ENCODE results near the gene COX11. TPM values are rescaled to one million over a fixed set of nuclear protein-coding genes. Genes with fewer than 3 reads are reported as not detected.

Gene COX11
- total RNA-seq, 3 donors from 2014 or later = 40.3 to 56.2 (median 55.9) TPM

DNA sequence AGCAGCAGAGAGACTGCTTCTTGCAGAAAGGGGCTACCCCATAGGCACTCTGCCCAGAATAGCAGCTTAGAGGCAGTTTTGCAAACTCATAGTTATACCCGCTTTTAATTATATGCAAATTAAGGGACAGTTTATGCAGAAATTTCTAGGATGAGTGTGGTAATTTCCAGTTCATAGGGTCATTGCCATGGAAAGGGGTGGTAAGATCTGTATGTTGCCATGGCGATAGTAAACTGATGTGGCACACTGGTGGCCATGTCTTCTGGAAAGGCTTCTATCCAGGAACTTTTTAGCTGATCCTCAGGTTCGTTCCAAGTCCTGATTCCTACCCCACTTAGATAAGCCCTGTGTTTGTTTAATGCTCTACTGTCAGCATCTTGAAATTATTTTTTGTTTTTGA lies 6.3 kb upstream of the COX11 start:
- Histone ChIP-seq H3K27ac (no peak overlapping the region), H3K36me3 (no peaks in the 10 kb centered on the region), H3K4me1 (no peaks in the 10 kb centered on the region), H3K9me3 (no peaks in the 10 kb centered on the region), H3K27me3 (no peaks in the 10 kb centered on the region), H3K4me3 (no peak overlapping the region)
- intact Hi-C loops (cut with DNase I; ENCODE audit: low total_unique reads) = no loop called here
- DNase-seq (ENCODE audit: low spot score in 2 of 2) = no peak
- TF ChIP-seq POLR2A (IDR thresholded peaks at IDR 0.05) (no peak), POLR2AphosphoS5 (IDR thresholded peaks at IDR 0.05) (no peak)
- TF ChIP-seq, protein P1, sequence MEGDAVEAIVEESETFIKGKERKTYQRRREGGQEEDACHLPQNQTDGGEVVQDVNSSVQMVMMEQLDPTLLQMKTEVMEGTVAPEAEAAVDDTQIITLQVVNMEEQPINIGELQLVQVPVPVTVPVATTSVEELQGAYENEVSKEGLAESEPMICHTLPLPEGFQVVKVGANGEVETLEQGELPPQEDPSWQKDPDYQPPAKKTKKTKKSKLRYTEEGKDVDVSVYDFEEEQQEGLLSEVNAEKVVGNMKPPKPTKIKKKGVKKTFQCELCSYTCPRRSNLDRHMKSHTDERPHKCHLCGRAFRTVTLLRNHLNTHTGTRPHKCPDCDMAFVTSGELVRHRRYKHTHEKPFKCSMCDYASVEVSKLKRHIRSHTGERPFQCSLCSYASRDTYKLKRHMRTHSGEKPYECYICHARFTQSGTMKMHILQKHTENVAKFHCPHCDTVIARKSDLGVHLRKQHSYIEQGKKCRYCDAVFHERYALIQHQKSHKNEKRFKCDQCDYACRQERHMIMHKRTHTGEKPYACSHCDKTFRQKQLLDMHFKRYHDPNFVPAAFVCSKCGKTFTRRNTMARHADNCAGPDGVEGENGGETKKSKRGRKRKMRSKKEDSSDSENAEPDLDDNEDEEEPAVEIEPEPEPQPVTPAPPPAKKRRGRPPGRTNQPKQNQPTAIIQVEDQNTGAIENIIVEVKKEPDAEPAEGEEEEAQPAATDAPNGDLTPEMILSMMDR (IDR thresholded peaks at IDR 0.05) = no peak

DNA sequence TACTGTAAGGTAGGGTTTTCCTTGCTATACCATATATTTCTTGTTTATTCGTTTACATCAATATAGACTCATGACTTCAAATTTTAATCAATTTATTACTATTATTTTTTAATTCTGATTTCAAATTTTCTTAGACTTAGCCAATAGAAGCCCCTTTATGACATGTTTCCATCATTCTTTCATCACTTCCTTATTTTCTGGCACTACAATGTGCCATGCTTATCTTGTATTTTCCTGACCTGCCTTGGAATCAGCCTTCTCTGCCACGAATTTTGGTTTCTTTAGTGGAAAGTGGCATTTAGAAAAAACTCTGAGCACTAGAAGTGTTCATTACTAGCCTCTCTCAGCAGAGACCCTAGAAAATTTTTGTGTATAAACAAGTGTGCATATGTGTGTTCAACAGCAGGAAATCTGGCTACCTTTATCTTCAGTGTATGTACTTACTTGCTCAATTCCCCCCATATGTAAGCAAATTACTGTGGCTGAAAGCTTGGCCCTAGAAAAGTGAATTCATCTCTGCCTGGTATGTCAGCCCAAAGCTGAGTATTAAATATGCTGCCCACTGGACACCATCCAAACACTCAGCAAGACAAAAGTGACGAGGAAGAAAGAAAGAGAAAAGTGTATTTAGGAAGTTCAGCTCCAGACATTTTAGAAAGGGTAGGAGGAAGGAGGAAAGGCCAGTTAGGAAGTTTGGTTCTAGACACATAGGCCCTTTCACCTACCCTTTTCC lies 4.1 kb upstream of the COX11 start:
- no peaks in the 10 kb centered on the region for H3K9me3 ChIP-seq
- H3K27me3 ChIP-seq = no peaks in the 10 kb centered on the region
- H3K27ac ChIP-seq = no peak overlapping the region
- no peaks in the 10 kb centered on the region for H3K36me3 ChIP-seq
- DNase-seq (ENCODE audit: low spot score in 2 of 2) = no peak
- intact Hi-C loops (cut with DNase I; ENCODE audit: low total_unique reads) = no loop called here
- H3K4me1 ChIP-seq = no peaks in the 10 kb centered on the region
- no peak overlapping the region for H3K4me3 ChIP-seq
- TF ChIP-seq POLR2A (IDR thresholded peaks at IDR 0.05) (no peak), POLR2AphosphoS5 (IDR thresholded peaks at IDR 0.05) (no peak)
- TF ChIP-seq, protein P1 (IDR thresholded peaks at IDR 0.05) = no peak

DNA sequence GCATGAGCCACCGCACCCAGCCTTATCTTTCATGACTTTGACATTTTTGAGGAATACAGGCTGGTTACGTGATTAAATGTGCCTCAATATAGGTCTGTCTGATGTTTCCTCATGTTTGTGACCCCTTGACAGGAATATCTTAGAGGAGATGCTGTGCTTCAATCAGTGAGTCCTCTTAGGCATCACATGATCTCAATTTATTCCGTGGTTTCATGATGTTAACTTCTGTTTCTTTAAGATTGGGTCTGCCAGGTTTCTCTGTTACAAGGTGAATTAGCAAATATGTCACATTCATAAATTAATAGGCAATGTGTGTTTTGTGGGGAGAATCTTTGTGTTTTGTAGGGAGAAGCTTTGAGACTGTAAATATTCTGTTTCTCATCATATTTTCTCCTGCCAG lies 3.4 kb upstream of the COX11 start:
- intact Hi-C loops (cut with DNase I; ENCODE audit: low total_unique reads) = no loop called here
- Histone ChIP-seq H3K27me3 (no peaks in the 10 kb centered on the region), H3K4me3 (no peak overlapping the region), H3K9me3 (no peaks in the 10 kb centered on the region), H3K4me1 (no peaks in the 10 kb centered on the region), H3K27ac (no peak overlapping the region), H3K36me3 (no peaks in the 10 kb centered on the region)
- DNase-seq (ENCODE audit: low spot score in 2 of 2) = no peak
- TF ChIP-seq, protein P1 (IDR thresholded peaks at IDR 0.05) = no peak
- TF ChIP-seq POLR2A (IDR thresholded peaks at IDR 0.05) (no peak), POLR2AphosphoS5 (IDR thresholded peaks at IDR 0.05) (no peak)

DNA sequence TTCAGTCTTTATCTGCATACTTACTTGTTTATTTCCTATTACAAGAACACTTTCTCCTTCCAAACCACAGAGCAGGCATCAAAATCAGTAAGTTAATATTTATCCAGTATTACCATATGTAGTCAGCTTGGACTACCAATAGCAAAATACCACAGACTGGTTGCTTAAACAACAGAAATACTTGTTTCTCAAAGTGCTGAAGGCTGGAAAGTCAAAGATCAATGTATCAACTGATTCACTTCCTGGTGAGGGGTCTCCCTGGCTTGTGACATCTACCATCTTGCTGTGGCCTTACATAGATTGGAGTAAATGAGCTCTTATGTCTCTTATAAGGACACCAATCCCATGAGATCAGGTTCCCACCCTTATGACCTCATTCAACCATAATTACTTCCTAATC lies 2.7 kb upstream of the COX11 start:
- DNase-seq (ENCODE audit: low spot score in 2 of 2) = no peak
- no peak overlapping the region for H3K27ac ChIP-seq
- no peaks in the 10 kb centered on the region for H3K27me3 ChIP-seq
- no peaks in the 10 kb centered on the region for H3K36me3 ChIP-seq
- H3K4me3 ChIP-seq = no peak overlapping the region
- TF ChIP-seq POLR2AphosphoS5 (IDR thresholded peaks at IDR 0.05) (no peak), POLR2A (IDR thresholded peaks at IDR 0.05) (no peak)
- TF ChIP-seq, protein P1 (IDR thresholded peaks at IDR 0.05) = no peak
- no peaks in the 10 kb centered on the region for H3K4me1 ChIP-seq
- H3K9me3 ChIP-seq = no peaks in the 10 kb centered on the region
- intact Hi-C loops (cut with DNase I; ENCODE audit: low total_unique reads) = no loop called here

DNA sequence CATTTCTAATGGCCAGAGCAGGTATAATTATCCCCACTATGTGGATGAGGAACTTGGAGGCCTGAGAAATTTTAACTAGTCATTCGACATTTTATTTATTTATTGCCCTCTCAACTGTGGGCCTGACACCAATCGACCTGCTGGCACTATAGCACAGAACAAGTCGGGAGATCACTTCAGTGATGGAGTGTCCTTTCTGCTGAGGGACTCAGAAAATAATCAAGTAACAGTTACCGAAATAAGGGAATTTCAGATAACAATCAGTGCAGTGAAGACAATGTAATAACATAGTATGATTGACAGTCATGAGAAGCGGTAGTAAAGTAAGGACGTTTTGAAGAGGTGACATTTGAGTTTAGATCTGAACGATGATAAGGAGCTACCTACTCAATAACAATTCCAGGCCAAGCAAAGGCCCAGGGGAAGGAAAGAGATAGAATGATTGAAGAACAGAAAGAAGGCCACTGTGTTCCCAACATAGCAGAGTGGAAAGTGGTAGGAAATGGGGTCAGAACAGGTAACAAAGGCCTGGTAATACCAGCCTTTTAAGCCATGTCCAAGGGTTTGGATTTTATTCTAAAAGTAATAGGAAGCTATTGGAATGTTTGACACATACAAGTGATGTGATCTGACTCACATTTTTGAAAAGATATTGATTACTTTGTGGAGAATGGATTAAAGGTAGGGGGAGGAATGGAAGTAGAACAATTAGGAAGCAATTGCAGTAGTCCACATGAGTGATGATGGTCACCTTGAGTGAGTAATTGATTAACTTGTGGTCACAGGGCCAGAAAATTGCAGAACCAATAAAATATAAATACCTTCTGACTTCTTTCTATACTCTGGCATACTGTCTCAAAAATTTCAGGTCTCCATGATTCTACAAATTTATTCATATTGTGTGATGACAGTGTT lies 1.5 kb upstream of the COX11 start:
- peak overlapping the region; percentile 83 to 86 for H3K27ac ChIP-seq
- no peak for DNase-seq (ENCODE audit: low spot score in 2 of 2)
- peak overlapping the region; percentile 78 to 93 (median 89) for H3K4me3 ChIP-seq
- intact Hi-C loops (cut with DNase I; ENCODE audit: low total_unique reads) = no loop called here
- no peaks in the 10 kb centered on the region for H3K9me3 ChIP-seq
- H3K36me3 ChIP-seq = no peaks in the 10 kb centered on the region
- TF ChIP-seq POLR2A (IDR thresholded peaks at IDR 0.05) (no peak), POLR2AphosphoS5 (IDR thresholded peaks at IDR 0.05) (no peak)
- TF ChIP-seq, protein P1 (IDR thresholded peaks at IDR 0.05) = no peak
- no peaks in the 10 kb centered on the region for H3K4me1 ChIP-seq
- no peaks in the 10 kb centered on the region for H3K27me3 ChIP-seq

All from breast epithelium (tissue), 4 donors.